Fibroblast of pulmonary artery (primary cell): ENCODE measurements around the gene GART.
A peak's percentile ranks its signal among the peaks of the same experiment; 100 is the strongest.
"Not testable (repeated sequence)": the region's sequence is repeated elsewhere in the genome, so short reads cannot be mapped to it uniquely, and the experiment has no call there.

Experiments used
- DNase-seq: peaks from one replicate; pipeline ENCODE4 v3.0.0-alpha.2; 2010; ENCODE audit warnings: low read depth
- H3K4me3 ChIP-seq: replicated peaks from 2 replicates; pipeline ENCODE4 v1.5.1; 2011; ENCODE audit warnings: low read depth, mild to moderate bottlenecking, control low read depth, low read length, moderate library complexity
- CTCF ChIP-seq: IDR thresholded peaks from 2 replicates; pipeline ENCODE4 v1.5.1; 2011; ENCODE audit warnings: mild to moderate bottlenecking, control low read depth, low read length, inconsistent platforms; ENCODE audit errors: missing control alignments

The GART gene

GRCh38 chr21:33479679-33480480 lies 62.0 kb downstream of the GART start, which contains the start of gene TMEM50B:
Gene TMEM50B (minus strand): TSS chr21:33479974. CDS start chr21:33468885, 11,089 bp downstream.
- H3K4me3 ChIP-seq = peak within 1 kb of the TSS; percentile 87
- peak; percentile 96 for DNase-seq
- peak; percentile 27 for TF ChIP-seq CTCF

GRCh38 chr21:33478935-33479678 lies 62.8 kb downstream of the GART start:
- TF ChIP-seq CTCF = no peak
- peak; percentile 31 for DNase-seq
- peak overlapping the region; percentile 87 for H3K4me3 ChIP-seq

GRCh38 chr21:33478182-33478581 lies 63.7 kb downstream of the GART start:
- no peak for TF ChIP-seq CTCF
- no peak for DNase-seq
- peak overlapping the region; percentile 87 for H3K4me3 ChIP-seq

GRCh38 chr21:33477066-33477465 lies 64.9 kb downstream of the GART start:
- DNase-seq = no peak
- H3K4me3 ChIP-seq = no peak overlapping the region
- TF ChIP-seq CTCF = no peak

- no peak for DNase-seq
- TF ChIP-seq CTCF = no peak
- H3K4me3 ChIP-seq = no peak overlapping the region
Observed at GRCh38 chr21:33473344-33473743, 68.6 kb downstream of the GART start.

- no peak for DNase-seq
- no peak for TF ChIP-seq CTCF
- no peak overlapping the region for H3K4me3 ChIP-seq
Observed at GRCh38 chr21:33470701-33471100, 71.2 kb downstream of the GART start.

- H3K4me3 ChIP-seq, DNase-seq: not testable (repeated sequence)
Observed at GRCh38 chr21:33469183-33469582, 72.7 kb downstream of the GART start.
